Endothelial cell of umbilical vein (primary cell): ENCODE measurements around the gene CPLX1. TPM values are rescaled to one million over a fixed set of nuclear protein-coding genes. Genes with fewer than 3 reads are reported as not detected.

Source experiments
- BruUV-seq: library from RNA; stranded (reverse); fragments of 400-500 nt; replicated peaks from 2 replicates; lab custom pipeline; 2021; lab: Mats Ljungman, UMichigan
- CTCF ChIA-PET: fragments of 300-600, 350-600 bp; sonication (Branson Sonifier 250); formaldehyde crosslinking; loops from one replicate; lab custom pipeline; 2021; ENCODE audit warnings: antibody characterized with exemption, inconsistent platforms; lab: Charles Lee
- POLR2A ChIA-PET: fragments of 300-600, 350-600 bp; sonication (Branson Sonifier 250); formaldehyde crosslinking; loops from one replicate; lab custom pipeline; 2021; ENCODE audit warnings: antibody characterized with exemption, inconsistent platforms; lab: Charles Lee
- DNase-seq: peaks from one replicate; pipeline ENCODE4 v3.0.0-alpha.2; 2011; ENCODE audit warnings: low read depth, low spot score
- FAIRE-seq: peaks from 2 replicates; lab custom pipeline; 2011; peaks lifted over from hg19 to GRCh38; lab: Jason Lieb, UNC
- H2AFZ ChIP-seq: 2 replicates; pipeline ENCODE4 v1.6.0; 2012; ENCODE audit warnings: low read depth, low read length, control low read depth, inconsistent platforms
- H3K27ac ChIP-seq: 2 replicates; pipeline ENCODE4 v1.5.1; 2011; ENCODE audit warnings: low read depth, mild to moderate bottlenecking, control low read depth, low read length, moderate library complexity; ENCODE audit not compliant: insufficient read depth
- H3K27me3 ChIP-seq, 2 experiments: 2 replicates each; pipeline versions ENCODE4 v1.6.0 to v1.6.1; 2011; ENCODE audit warnings: low read length in 2 of 2, mixed read lengths in 1 of 2; ENCODE audit not compliant: control insufficient read depth in 2 of 2, insufficient read depth in 2 of 2
- H3K36me3 ChIP-seq, 2 experiments: 2 replicates in 1 of 2; 3 replicates in 1 of 2; pipeline ENCODE4 v1.5.1; 2011; ENCODE audit warnings: low read length in 2 of 2, mild to moderate bottlenecking in 1 of 2, moderate library complexity in 1 of 2; ENCODE audit not compliant: control insufficient read depth in 2 of 2, insufficient read depth in 2 of 2; ENCODE audit errors: extremely low read depth in 1 of 2
- H3K4me1 ChIP-seq: 3 replicates; pipeline ENCODE4 v1.5.1; 2011; ENCODE audit warnings: mild to moderate bottlenecking, low read length; ENCODE audit not compliant: control insufficient read depth, insufficient read depth; ENCODE audit errors: extremely low read depth
- H3K4me2 ChIP-seq: 2 replicates; pipeline ENCODE4 v1.6.1; 2011; ENCODE audit warnings: low read length, control low read depth, mixed read lengths; ENCODE audit not compliant: insufficient read depth
- H3K4me3 ChIP-seq, 3 experiments: fragments of 200-600 bp in 1 of 3; sonication (generic), shearing (Covaris generic) in 1 of 3; replicated peaks in 1 of 3; 2 replicates each; pipeline ENCODE4 v1.5.1; 2011 to 2016; ENCODE audit warnings: control low read depth in 3 of 3, low read length in 3 of 3, mild to moderate bottlenecking in 2 of 3, inconsistent platforms in 1 of 3, low read depth in 1 of 3, moderate library complexity in 1 of 3; ENCODE audit not compliant: insufficient read depth in 1 of 3
- H3K79me2 ChIP-seq: 2 replicates; pipeline ENCODE4 v1.6.0; 2012; ENCODE audit warnings: low read length, inconsistent platforms; ENCODE audit not compliant: control insufficient read depth, insufficient read depth
- H3K9ac ChIP-seq: replicated peaks from 2 replicates; pipeline ENCODE3; 2011; ENCODE audit warnings: low read length, control low read depth; ENCODE audit not compliant: insufficient read depth; ENCODE audit errors: extremely low read depth
- H3K9me1 ChIP-seq: replicated peaks from 3 replicates; pipeline ENCODE4 v1.6.0; 2011; ENCODE audit warnings: mild to moderate bottlenecking, low read length; ENCODE audit not compliant: control insufficient read depth, insufficient read depth; ENCODE audit errors: extremely low read depth
- H3K9me3 ChIP-seq: replicated peaks from 2 replicates; pipeline ENCODE4 v1.5.1; 2012; ENCODE audit warnings: low read length, inconsistent platforms; ENCODE audit not compliant: control insufficient read depth, insufficient read depth
- H4K20me1 ChIP-seq: replicated peaks from 2 replicates; pipeline ENCODE3; 2011; ENCODE audit warnings: mild to moderate bottlenecking, low read length; ENCODE audit not compliant: control insufficient read depth, insufficient read depth; ENCODE audit errors: extremely low read depth
- CTCF ChIP-seq, 2 donors: IDR thresholded peaks; 1 replicate in 1 of 2; 2 replicates in 1 of 2; pipeline ENCODE4 v1.5.1; 2011; ENCODE audit warnings: low read length in 2 of 2, mild to moderate bottlenecking in 2 of 2, moderate library complexity in 2 of 2, control low read depth in 1 of 2, inconsistent platforms in 1 of 2, low read depth in 1 of 2; ENCODE audit not compliant: insufficient read depth in 1 of 2; ENCODE audit errors: extremely low read depth in 1 of 2
- EZH2 ChIP-seq: IDR thresholded peaks from 2 replicates; pipeline ENCODE4 v1.6.1; 2012; ENCODE audit warnings: borderline replicate concordance, low read depth, mild to moderate bottlenecking, moderate library complexity, low read length, inconsistent platforms; ENCODE audit not compliant: severe bottlenecking
- FOS ChIP-seq: IDR thresholded peaks from 2 replicates; pipeline ENCODE4 v1.6.1; 2011; ENCODE audit warnings: mild to moderate bottlenecking, low read length, moderate library complexity, borderline replicate concordance; ENCODE audit not compliant: insufficient read depth
- GATA2 ChIP-seq: IDR thresholded peaks from 2 replicates; pipeline ENCODE4 v1.7.0; 2011; ENCODE audit warnings: low read depth, mild to moderate bottlenecking, moderate library complexity, mixed read lengths, low read length; ENCODE audit not compliant: insufficient read length, insufficient read depth
- JUN ChIP-seq: IDR thresholded peaks from 2 replicates; pipeline ENCODE4 v1.6.1; 2011; ENCODE audit warnings: borderline replicate concordance, low read depth; ENCODE audit not compliant: insufficient read length, insufficient read depth
- MAX ChIP-seq: IDR thresholded peaks from 2 replicates; pipeline ENCODE4 v1.6.1; 2011; ENCODE audit not compliant: insufficient read depth, insufficient read length
- MYC ChIP-seq: IDR thresholded peaks from one replicate; pipeline ENCODE4 v1.6.1; 2011; ENCODE audit warnings: mild to moderate bottlenecking, low read depth, low read length
- POLR2A ChIP-seq: IDR thresholded peaks from 2 replicates; pipeline ENCODE4 v1.6.1; 2012; ENCODE audit warnings: low read depth, mild to moderate bottlenecking, control low read depth, low read length
- dilution Hi-C: fragments of 300-500 bp; cut with MboI; formaldehyde crosslinking; loops from one replicate; pipeline ENCODE4 v1.15.0; 2019; ENCODE audit warnings: low sequenced_read_pairs; ENCODE audit not compliant: extremely low pct_ligation_motif_present
- intact Hi-C: fragments of 100-400 bp; cut with micrococcal nuclease; formaldehyde crosslinking; loops from one replicate; pipeline ENCODE4 v1.10.0; 2022
- polyA plus RNA-seq, 4 experiments: library from polyadenylated mRNA; depleted of rRNA in 3 of 4; stranded (reverse) in 3 of 4; unstranded in 1 of 4; fragments of >200 nt; gene quantifications; 2 replicates each; pipeline versions ENCODE4 v1.2.1 to v1.2.3, GENCODE V29; 2011 to 2012; ENCODE audit warnings: missing spikeins in 1 of 4
- total RNA-seq: library from RNA; stranded (reverse); gene quantifications from 2 replicates; pipeline ENCODE4 v1.2.3, GENCODE V29; 2021

Gene CPLX1
- total and polyA plus RNA-seq, 2 donors (not counting 3 experiments of a cell fraction or from before 2014, with no cell fraction given) = 1.0 to 1.8 TPM

GRCh38 chr4:819401-820229 lies 6.3 kb downstream of the CPLX1 start:
- Histone ChIP-seq H3K9me3 (no peaks in the 10 kb centered on the region), H3K36me3 (no peaks in the 10 kb centered on the region), H2AFZ (no peak overlapping the region), H3K4me3 (no peak overlapping the region), H3K9me1 (no peaks in the 10 kb centered on the region), H3K27me3 (peaks cover 14 to 16% of the 10 kb centered on the region in 2 experiments), H3K27ac (no peak overlapping the region), H3K4me1 (no peaks in the 10 kb centered on the region), H3K79me2 (no peaks in the 10 kb centered on the region), H4K20me1 (no peaks in the 10 kb centered on the region), H3K4me2 (no peak overlapping the region), H3K9ac (no peak overlapping the region)
- BruUV-seq = no TSS peak
- intact Hi-C loops = no loop called here
- FAIRE-seq (no peak), DNase-seq (no peak)
- dilution Hi-C loops = no loop called here
- POLR2A ChIA-PET = no interaction called here
- TF ChIP-seq POLR2A = no peak
- no peak for TF ChIP-seq MYC
- TF ChIP-seq FOS = no peak
- TF ChIP-seq JUN = no peak
- CTCF ChIA-PET = interaction anchor here (1.4 kb wide), 1 partner anchor 9 kb away, joined by 6 read pairs; no protein-coding TSS in a partner anchor

DNA sequence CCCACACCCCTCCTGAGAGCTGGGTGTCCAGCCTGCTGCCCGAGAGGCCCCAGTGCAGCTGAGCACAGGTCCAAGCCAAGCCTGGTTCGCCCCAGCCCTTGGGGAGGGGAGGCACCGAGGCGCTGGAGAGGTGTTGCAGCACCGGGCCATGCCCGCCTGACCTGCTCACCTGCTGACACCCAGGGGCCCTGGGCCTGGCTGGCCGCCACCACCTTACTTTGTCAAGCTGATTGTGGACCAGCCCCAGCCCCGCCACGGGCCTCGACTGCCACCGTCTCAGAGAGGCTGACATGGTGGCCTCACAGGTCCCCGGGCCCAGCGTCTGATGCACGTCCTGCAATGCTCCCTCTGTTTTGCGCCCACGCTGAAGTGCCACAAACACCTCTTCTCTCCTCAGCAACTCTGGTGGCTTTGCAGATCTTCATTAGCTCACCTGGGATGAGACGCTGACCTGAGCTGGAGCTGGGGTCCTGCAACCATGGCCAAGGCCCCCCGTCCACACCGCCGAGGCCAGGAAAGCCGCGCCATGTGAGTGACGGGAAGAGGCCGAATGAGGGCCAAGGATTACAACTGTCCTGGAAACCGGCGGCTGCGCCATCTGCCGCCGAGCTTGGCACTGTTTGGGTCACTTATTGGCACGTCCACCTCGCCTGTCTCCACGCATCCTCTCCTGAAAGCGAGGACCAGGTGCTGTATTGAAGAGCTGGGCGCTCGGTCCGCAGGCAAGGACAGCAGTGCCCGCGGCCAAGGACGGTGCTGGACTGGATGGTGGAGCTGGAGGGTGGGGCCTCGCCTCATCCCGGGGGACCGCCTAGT lies 7.6 kb downstream of the CPLX1 start:
- dilution Hi-C loops (no loop called here), intact Hi-C loops (no loop called here)
- H3K27ac ChIP-seq = no peak overlapping the region
- peaks cover 4 to 9% of the 10 kb centered on the region in 2 experiments for H3K27me3 ChIP-seq
- H3K9me1 ChIP-seq = no peaks in the 10 kb centered on the region
- H3K4me3 ChIP-seq = no peak overlapping the region
- H4K20me1 ChIP-seq = no peaks in the 10 kb centered on the region
- POLR2A ChIA-PET = no interaction called here
- FAIRE-seq (no peak), DNase-seq (no peak)
- TF ChIP-seq POLR2A = no peak
- TF ChIP-seq FOS = no peak
- TF ChIP-seq CTCF (IDR thresholded peaks at IDR 0.05; ENCODE audit: extremely low read depth in 1 of 2, insufficient read depth in 1 of 2, low read depth in 1 of 2, low read length in 2 of 2) = no peak
- TF ChIP-seq MYC = no peak
- TF ChIP-seq GATA2 = no peak
- TF ChIP-seq MAX = no peak
- TF ChIP-seq JUN = no peak
- no peak for TF ChIP-seq EZH2
- BruUV-seq = no TSS peak
- no peaks in the 10 kb centered on the region for H3K9me3 ChIP-seq
- no peak overlapping the region for H3K4me2 ChIP-seq
- no peak overlapping the region for H3K9ac ChIP-seq
- H3K4me1 ChIP-seq = no peaks in the 10 kb centered on the region
- no peaks in the 10 kb centered on the region for H3K36me3 ChIP-seq
- H3K79me2 ChIP-seq = no peaks in the 10 kb centered on the region
- H2AFZ ChIP-seq = no peak overlapping the region
- CTCF ChIA-PET = no interaction called here
